CD14-positive monocyte (primary cell): ENCODE measurements around the gene UBE2D4. TPM values are rescaled to one million over a fixed set of nuclear protein-coding genes. Genes with fewer than 3 reads are reported as not detected.

ENCODE experiments used
- DNase-seq, 3 donors: peaks; one replicate each; pipeline ENCODE4 v3.0.0-alpha.2; 2011 to 2022
- H2AFZ ChIP-seq: 2 replicates; pipeline ENCODE4 v1.6.0; 2012; ENCODE audit warnings: mild to moderate bottlenecking, low read depth, low read length, inconsistent platforms; ENCODE audit not compliant: insufficient read depth, poor library complexity, severe bottlenecking
- H3K27ac ChIP-seq, 2 donors: 1 replicate in 1 of 2; 2 replicates in 1 of 2; pipeline ENCODE4 v1.5.1; 2012 to 2013; ENCODE audit warnings: low read length in 2 of 2, control low read depth in 1 of 2, inconsistent platforms in 1 of 2, low read depth in 1 of 2, mild to moderate bottlenecking in 1 of 2
- H3K27me3 ChIP-seq, 2 donors: one replicate each; pipeline versions ENCODE4 v1.6.0 to v1.6.1; 2011 to 2013; ENCODE audit warnings: low read length in 2 of 2; ENCODE audit not compliant: control insufficient read depth in 2 of 2, insufficient read depth in 2 of 2
- H3K36me3 ChIP-seq, 2 donors: replicated peaks in 1 of 2; 1 replicate in 1 of 2; 2 replicates in 1 of 2; pipeline versions ENCODE4 v1.5.1 to v1.6.1; 2012 to 2013; ENCODE audit warnings: low read length in 2 of 2, control low read depth in 1 of 2, inconsistent platforms in 1 of 2, mild to moderate bottlenecking in 1 of 2; ENCODE audit not compliant: insufficient read depth in 2 of 2, control insufficient read depth in 1 of 2
- H3K4me1 ChIP-seq, 2 donors: 1 replicate in 1 of 2; 2 replicates in 1 of 2; pipeline versions ENCODE4 v1.5.1 to v1.6.1; 2012 to 2013; ENCODE audit warnings: low read length in 2 of 2, control low read depth in 1 of 2, inconsistent platforms in 1 of 2, mild to moderate bottlenecking in 1 of 2, moderate library complexity in 1 of 2; ENCODE audit not compliant: insufficient read depth in 2 of 2, control insufficient read depth in 1 of 2
- H3K4me2 ChIP-seq: replicated peaks from 2 replicates; pipeline ENCODE3; 2012; ENCODE audit warnings: low read length, moderate library complexity, mild to moderate bottlenecking; ENCODE audit not compliant: poor library complexity, severe bottlenecking; ENCODE audit errors: extremely low read depth
- H3K4me3 ChIP-seq, 3 experiments: fragments of 200-600 bp in 1 of 3; sonication (generic) in 1 of 3; replicated peaks in 1 of 3; 1 replicate in 2 of 3; 2 replicates in 1 of 3; pipeline ENCODE4 v1.5.1; 2011 to 2013; ENCODE audit warnings: low read length in 3 of 3, mild to moderate bottlenecking in 3 of 3, control low read depth in 2 of 3, low read depth in 2 of 3, inconsistent platforms in 1 of 3, moderate library complexity in 1 of 3
- H3K79me2 ChIP-seq: 2 replicates; pipeline ENCODE4 v1.6.0; 2012; ENCODE audit warnings: mild to moderate bottlenecking, control low read depth, inconsistent platforms, low read length, moderate library complexity; ENCODE audit not compliant: insufficient read depth
- H3K9ac ChIP-seq: 2 replicates; pipeline ENCODE4 v1.6.0; 2017; ENCODE audit warnings: low read length, mild to moderate bottlenecking; ENCODE audit not compliant: insufficient read depth, poor library complexity, severe bottlenecking
- H3K9me3 ChIP-seq, 2 donors: replicated peaks in 1 of 2; 1 replicate in 1 of 2; 2 replicates in 1 of 2; pipeline versions ENCODE4 v1.5.1 to v1.6.1; 2012 to 2013; ENCODE audit warnings: low read length in 2 of 2, control low read depth in 1 of 2; ENCODE audit not compliant: control insufficient read depth in 1 of 2, insufficient read depth in 1 of 2
- H4K20me1 ChIP-seq: 2 replicates; pipeline ENCODE4 v1.6.0; 2012; ENCODE audit warnings: mild to moderate bottlenecking, low read length, control low read depth, moderate library complexity; ENCODE audit not compliant: insufficient read depth
- H3K27ac Mint-ChIP-seq, 7 donors: one replicate each; pipeline ENCODE4 v1.8.0; 2020; ENCODE audit warnings: mild to moderate bottlenecking in 7 of 7, mixed read lengths in 7 of 7, moderate library complexity in 6 of 7, inconsistent platforms in 2 of 7
- H3K27me3 Mint-ChIP-seq, 3 donors: one replicate each; pipeline ENCODE4 v1.8.0; 2021 to 2022; ENCODE audit warnings: low read depth in 3 of 3, mild to moderate bottlenecking in 3 of 3, mixed read lengths in 3 of 3, moderate library complexity in 3 of 3, inconsistent platforms in 1 of 3
- H3K36me3 Mint-ChIP-seq, 2 donors: one replicate each; pipeline ENCODE4 v1.8.0; 2020; ENCODE audit warnings: mixed read lengths in 2 of 2, inconsistent platforms in 1 of 2, mild to moderate bottlenecking in 1 of 2
- H3K4me1 Mint-ChIP-seq: one replicate; pipeline ENCODE4 v1.8.0; 2020; ENCODE audit warnings: mild to moderate bottlenecking, mixed read lengths
- H3K4me3 Mint-ChIP-seq, 2 donors: one replicate each; pipeline ENCODE4 v1.8.0; 2020; ENCODE audit warnings: mild to moderate bottlenecking in 2 of 2, mixed read lengths in 2 of 2, moderate library complexity in 1 of 2
- H3K9me3 Mint-ChIP-seq, 7 donors: one replicate each; pipeline ENCODE4 v1.8.0; 2020 to 2022; ENCODE audit warnings: mixed read lengths in 7 of 7, mild to moderate bottlenecking in 6 of 7, moderate library complexity in 6 of 7, inconsistent platforms in 2 of 7
- CTCF ChIP-seq: fragments of 200-600 bp; IDR thresholded peaks from one replicate; pipeline ENCODE4 v1.8.0; 2022; ENCODE audit warnings: antibody characterized with exemption, mild to moderate bottlenecking
- WGBS: methylation state at CpG from one replicate; pipeline ENCODE4 v1.1.5; 2013; ENCODE audit warnings: missing lambda C conversion rate; ENCODE audit not compliant: insufficient coverage; 5-methylcytosine and 5-hydroxymethylcytosine counted together
- intact Hi-C, 2 donors: fragments of 100-400 bp; cut with micrococcal nuclease; formaldehyde crosslinking; loops; one replicate each; pipeline versions ENCODE4 v1.15.0 to v1.15.1; 2023
- polyA plus RNA-seq, 3 donors: library from polyadenylated mRNA; depleted of rRNA in 1 of 3; unstranded in 2 of 3; stranded (reverse) in 1 of 3; fragments of 300-500 nt in 2 of 3; fragments of >200 nt in 1 of 3; fragmentation: Illumina TruSeq in 2 of 3; gene quantifications; 1 replicate in 2 of 3; 2 replicates in 1 of 3; pipeline ENCODE4 v1.2.3, GENCODE V29; 2012 to 2021

The UBE2D4 gene
- polyA plus RNA-seq, 3 donors: 8.2 to 10.9 (median 8.8) TPM

DNA sequence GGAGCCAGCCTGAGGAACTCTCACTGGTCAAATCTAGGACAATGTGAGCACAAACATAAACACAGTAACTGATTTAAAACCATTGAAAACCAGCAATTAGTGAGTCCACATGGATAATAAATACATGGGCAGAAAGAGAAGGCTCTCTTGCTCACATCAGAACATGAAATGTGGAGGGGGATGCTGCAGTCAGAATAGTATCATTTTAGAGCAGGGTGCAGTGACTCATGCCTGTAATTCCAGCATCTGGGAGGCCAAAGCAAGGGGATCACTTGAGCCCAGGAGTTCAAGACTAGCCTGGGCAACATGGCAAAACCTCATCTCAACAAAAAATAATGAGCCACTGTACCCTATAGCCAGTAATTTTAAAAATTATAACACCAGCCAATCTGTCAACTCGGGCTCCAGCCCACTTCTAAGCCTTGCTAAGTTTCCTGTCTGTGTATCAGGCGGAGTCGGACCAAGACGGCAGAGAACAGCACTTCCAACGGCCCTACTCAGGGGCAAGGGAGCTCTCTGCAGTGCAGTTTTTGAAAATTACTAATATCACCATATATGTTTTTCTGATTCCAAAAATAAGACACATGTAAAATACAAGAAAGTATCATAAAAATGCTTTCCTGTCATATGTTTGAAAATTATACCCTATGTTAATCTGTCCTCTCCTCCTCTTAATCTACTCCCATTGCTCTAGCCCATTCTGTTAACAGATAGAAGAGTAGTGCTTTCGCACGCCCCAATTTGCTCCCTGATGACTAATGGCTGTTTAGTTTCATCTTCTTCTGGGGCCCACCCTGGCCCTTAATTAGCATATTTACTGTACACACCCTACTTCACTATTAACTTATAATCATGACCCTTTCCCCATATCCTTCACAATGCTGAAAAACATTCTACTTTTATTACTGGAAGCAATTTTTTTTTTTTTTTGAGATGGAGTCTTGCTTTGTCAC, 37.0 kb upstream of the UBE2D4 start:
- peaks cover 20 to 28% of the 10 kb centered on the region in 2 donors for H3K36me3 Mint-ChIP-seq
- intact Hi-C loops: no loop called here

More for the DNA sequence above, 37.0 kb upstream of the UBE2D4 start:
- H3K9me3 Mint-ChIP-seq: peaks cover 0 to 1% (median 0%) of the 10 kb centered on the region in 7 donors
- no peak overlapping the region for H3K27ac ChIP-seq
- H3K9ac ChIP-seq: no peak overlapping the region
- H3K4me3 ChIP-seq: no peak overlapping the region
- no peak overlapping the region for H2AFZ ChIP-seq
- H3K27me3 ChIP-seq: no peaks in the 10 kb centered on the region
- peak in 1 of 3 donors; percentile 20 for DNase-seq
- peaks cover 5 to 22% of the 10 kb centered on the region in 2 donors for H3K36me3 ChIP-seq
- no peak overlapping the region for H3K4me3 Mint-ChIP-seq
- peak overlapping the region in 3 of 7 donors; percentile 22 to 70 (median 26) for H3K27ac Mint-ChIP-seq
- peaks cover 13% of the 10 kb centered on the region for H3K79me2 ChIP-seq
- H3K4me1 ChIP-seq: peaks cover 0 to 3% of the 10 kb centered on the region in 2 donors
- peaks cover 3% of the 10 kb centered on the region for H4K20me1 ChIP-seq
- no peaks in the 10 kb centered on the region for H3K9me3 ChIP-seq
- no peaks in the 10 kb centered on the region for H3K27me3 Mint-ChIP-seq
- no peak for TF ChIP-seq CTCF
- no peak overlapping the region for H3K4me2 ChIP-seq
- peaks cover 18% of the 10 kb centered on the region for H3K4me1 Mint-ChIP-seq
- WGBS: 82% methylated on average over 4 of the region's 7 CpGs
